DOHH2 (cell line): ENCODE results near the gene PLXNA1.

Source experiments
- CTCF ChIP-seq: fragments of 200-600 bp; sonication (generic); IDR thresholded peaks from one replicate; pipeline ENCODE4 v1.5.1; 2014; ENCODE audit warnings: antibody characterized with exemption, mild to moderate bottlenecking, low read depth, low read length; ENCODE audit not compliant: poor library complexity, severe bottlenecking
- EZH2phosphoT487 ChIP-seq: fragments of 200-600 bp; sonication (generic); IDR thresholded peaks from 2 replicates; pipeline ENCODE4 v1.6.1; 2017; ENCODE audit warnings: borderline replicate concordance, mild to moderate bottlenecking, antibody characterized with exemption, low read length, moderate library complexity, mixed read lengths

DNA sequence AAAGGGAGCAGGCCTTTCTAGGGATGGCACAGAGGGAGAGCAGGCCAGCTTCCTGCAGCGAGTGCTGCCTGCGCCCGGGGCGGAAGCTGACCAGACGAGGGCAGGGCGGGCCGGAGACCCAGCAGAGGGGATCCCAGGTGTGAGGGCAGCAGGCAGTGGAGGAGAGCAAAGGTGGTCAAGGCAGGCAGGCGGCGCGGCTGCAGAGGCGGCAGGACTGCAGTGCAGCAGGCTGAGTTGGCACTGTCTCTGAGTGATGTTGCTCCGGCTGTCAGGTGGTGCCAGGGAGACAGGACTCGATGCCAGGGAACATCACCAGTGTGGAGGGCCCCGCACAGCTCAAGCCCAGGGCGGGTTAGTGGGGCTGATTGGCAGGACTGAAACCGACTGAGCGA is 22.3 kb upstream of the PLXNA1 start:
- no peak for TF ChIP-seq CTCF
- TF ChIP-seq EZH2phosphoT487 = no peak
